GM12872 (cell line): ENCODE data around the gene WLS.

Experiments used
- CTCF ChIP-seq: IDR thresholded peaks from 3 replicates; pipeline ENCODE4 v1.5.1; 2011; ENCODE audit warnings: low read depth, mild to moderate bottlenecking, low read length, moderate library complexity; ENCODE audit not compliant: insufficient read depth

The WLS gene

GRCh38 chr1:68205794-68206358, 26.4 kb downstream of the WLS start:
- TF ChIP-seq CTCF: no peak

GRCh38 chr1:68204977-68205630, 27.2 kb downstream of the WLS start:
- TF ChIP-seq CTCF: no peak

GRCh38 chr1:68202239-68202832, 30.0 kb downstream of the WLS start:
- no peak for TF ChIP-seq CTCF

- TF ChIP-seq CTCF: no peak
These were observed 30.6 kb downstream of the WLS start for GRCh38 chr1:68201546-68202238.

- no peak for TF ChIP-seq CTCF
These were observed 32.7 kb downstream of the WLS start for GRCh38 chr1:68199603-68200002.

- TF ChIP-seq CTCF: no peak
These were observed 33.6 kb downstream of the WLS start for GRCh38 chr1:68198752-68199151.

- no peak for TF ChIP-seq CTCF
These were observed 34.4 kb downstream of the WLS start for GRCh38 chr1:68197891-68198290.
